Kasumi-1 (cell line): Measurements from ENCODE around the gene MOG.

Experiments used
- DNase-seq, 2 experiments: peaks; one replicate each; lab custom pipeline; 2025; lab: John Stamatoyannopoulos, UW

Gene MOG

GRCh38 chr6:29656798-29657197, at the start of gene MOG:
Gene MOG, plus strand, starts transcription at chr6:29657092. Its CDS starts 118 bp downstream, at chr6:29657210.
- no peak for DNase-seq

GRCh38 chr6:29608131-29608530, 48.8 kb upstream of the MOG start:
- no peak for DNase-seq

GRCh38 chr6:29610540-29610939, 46.4 kb upstream of the MOG start:
- no peak for DNase-seq

- no peak for DNase-seq
Observed at GRCh38 chr6:29611426-29611825, 45.5 kb upstream of the MOG start.

GRCh38 chr6:29617782-29618554, 38.9 kb upstream of the MOG start:
- DNase-seq: peak; percentile 0 to 12

GRCh38 chr6:29619578-29620160, 37.2 kb upstream of the MOG start:
- no peak for DNase-seq

GRCh38 chr6:29620630-29621029, 36.3 kb upstream of the MOG start:
- DNase-seq: no peak

GRCh38 chr6:29624520-29624961, 32.4 kb upstream of the MOG start:
- DNase-seq: no peak

GRCh38 chr6:29625337-29625930, 31.5 kb upstream of the MOG start:
- DNase-seq: no peak

- no peak for DNase-seq
Observed at GRCh38 chr6:29626948-29627754, 29.7 kb upstream of the MOG start.

GRCh38 chr6:29627755-29628418, 29.0 kb upstream of the MOG start:
- DNase-seq: peak in 1 of 2 experiments; percentile 23

- peak; percentile 27 to 49 for DNase-seq
Observed at GRCh38 chr6:29628419-29629281, 28.2 kb upstream of the MOG start.

GRCh38 chr6:29629571-29629970, 27.3 kb upstream of the MOG start:
- no peak for DNase-seq

GRCh38 chr6:29630315-29630714, 26.6 kb upstream of the MOG start:
- no peak for DNase-seq

- no peak for DNase-seq
Observed at GRCh38 chr6:29631209-29631810, 25.6 kb upstream of the MOG start.

GRCh38 chr6:29631860-29632731, 24.8 kb upstream of the MOG start:
- no peak for DNase-seq

- DNase-seq: peak; percentile 36 to 47
Observed at GRCh38 chr6:29632789-29633533, 23.9 kb upstream of the MOG start, which contains the start of gene GABBR1. Gene GABBR1, minus strand, starts transcription at chr6:29633183. Its CDS starts 798 bp downstream, at chr6:29632385.

- DNase-seq: no peak
Observed at GRCh38 chr6:29633534-29633905, 23.4 kb upstream of the MOG start.

GRCh38 chr6:29637247-29637646, 19.6 kb upstream of the MOG start:
- DNase-seq: no peak
